IMR-90 (cell line): ENCODE results near the gene GAS7. TPM values are rescaled to one million over a fixed set of nuclear protein-coding genes. Genes with fewer than 3 reads are reported as not detected.

Experiments used
- ATAC-seq: fragments of 200-7000 bp; cut with Tn5 transposase; 2 replicates; pipeline ENCODE4 v1.9.1; 2020; ENCODE audit warnings: low read depth, mild to moderate bottlenecking, moderate library complexity
- BruUV-seq: library from RNA; stranded (reverse); fragments of 400-500 nt; replicated peaks from 2 replicates; lab custom pipeline; 2021; lab: Mats Ljungman, UMichigan
- CTCF ChIA-PET: fragments of 300-600 bp; formaldehyde crosslinking; extraction: SDS; loops from one replicate; lab custom pipeline; 2021; ENCODE audit warnings: antibody characterized with exemption; lab: Yijun Ruan, JAX
- POLR2A ChIA-PET: fragments of 300-600 bp; sonication (Branson Sonifier 250); formaldehyde crosslinking; loops from one replicate; lab custom pipeline; 2022; ENCODE audit warnings: antibody characterized with exemption; ENCODE audit not compliant: unreplicated experiment; lab: Charles Lee
- DNase-seq: peaks from one replicate; pipeline ENCODE4 v3.0.0; 2013
- H2AFZ ChIP-seq: replicated peaks from 2 replicates; pipeline ENCODE3; 2013; ENCODE audit warnings: low read length, mild to moderate bottlenecking; ENCODE audit not compliant: poor library complexity
- H2AK5ac ChIP-seq: 2 replicates; pipeline ENCODE4 v1.6.1; 2013; ENCODE audit warnings: low read depth, low read length, inconsistent platforms
- H2AK9ac ChIP-seq: replicated peaks from 2 replicates; pipeline ENCODE3; 2013; ENCODE audit warnings: mild to moderate bottlenecking, low read depth, low read length, moderate library complexity; ENCODE audit not compliant: poor library complexity
- H2BK120ac ChIP-seq: 2 replicates; pipeline ENCODE4 v1.6.1; 2013; ENCODE audit warnings: low read depth, low read length, inconsistent platforms
- H2BK15ac ChIP-seq: 3 replicates; pipeline ENCODE4 v1.6.1; 2013; ENCODE audit warnings: low read depth, low read length, inconsistent platforms
- H2BK20ac ChIP-seq: 2 replicates; pipeline ENCODE4 v1.6.1; 2013; ENCODE audit warnings: low read depth, mild to moderate bottlenecking, inconsistent platforms, low read length, moderate library complexity
- H2BK5ac ChIP-seq: 2 replicates; pipeline ENCODE4 v1.6.1; 2013; ENCODE audit warnings: mild to moderate bottlenecking, low read depth, low read length, inconsistent platforms; ENCODE audit not compliant: poor library complexity, severe bottlenecking
- H3K14ac ChIP-seq: replicated peaks from 2 replicates; pipeline ENCODE4 v1.6.1; 2013; ENCODE audit warnings: low read depth, low read length, inconsistent platforms
- H3K18ac ChIP-seq: 2 replicates; pipeline ENCODE4 v1.6.1; 2013; ENCODE audit warnings: low read depth, low read length, control low read depth
- H3K23ac ChIP-seq: 2 replicates; pipeline ENCODE4 v1.6.1; 2013; ENCODE audit warnings: low read depth, low read length, inconsistent platforms
- H3K27ac ChIP-seq: 2 replicates; pipeline ENCODE4 v1.5.1; 2013; ENCODE audit warnings: mild to moderate bottlenecking, control low read depth, low read length; ENCODE audit not compliant: insufficient read depth
- H3K27me3 ChIP-seq: 2 replicates; pipeline ENCODE4 v1.6.1; 2013; ENCODE audit warnings: low read length; ENCODE audit not compliant: control insufficient read depth, insufficient read depth
- H3K36me3 ChIP-seq: 2 replicates; pipeline ENCODE4 v1.6.1; 2013; ENCODE audit warnings: low read length, mixed read lengths; ENCODE audit not compliant: control insufficient read depth, insufficient read depth
- H3K4ac ChIP-seq: 2 replicates; pipeline ENCODE4 v1.6.1; 2013; ENCODE audit warnings: low read depth, low read length, inconsistent platforms
- H3K4me1 ChIP-seq: 2 replicates; pipeline ENCODE4 v1.6.1; 2013; ENCODE audit warnings: low read length, mixed read lengths; ENCODE audit not compliant: control insufficient read depth, insufficient read depth
- H3K4me2 ChIP-seq: 2 replicates; pipeline ENCODE4 v1.6.1; 2013; ENCODE audit warnings: low read depth, mild to moderate bottlenecking, control low read depth, low read length, moderate library complexity
- H3K4me3 ChIP-seq: 2 replicates; pipeline ENCODE4 v1.5.1; 2013; ENCODE audit warnings: low read depth, mild to moderate bottlenecking, control low read depth, low read length, moderate library complexity; ENCODE audit not compliant: insufficient read depth
- H3K56ac ChIP-seq: 2 replicates; pipeline ENCODE4 v1.6.1; 2013; ENCODE audit warnings: low read length, inconsistent platforms; ENCODE audit not compliant: insufficient read depth; ENCODE audit errors: extremely low read depth
- H3K79me1 ChIP-seq, 2 experiments: 2 replicates each; pipeline ENCODE4 v1.6.1; 2013; ENCODE audit warnings: low read length in 2 of 2, inconsistent platforms in 1 of 2, low read depth in 1 of 2
- H3K9ac ChIP-seq: 2 replicates; pipeline ENCODE4 v1.6.1; 2013; ENCODE audit warnings: low read depth, low read length, control low read depth
- H3K9me1 ChIP-seq: 2 replicates; pipeline ENCODE4 v1.6.1; 2013; ENCODE audit warnings: low read length, inconsistent platforms; ENCODE audit not compliant: insufficient read depth
- H3K9me3 ChIP-seq: 2 replicates; pipeline ENCODE4 v1.6.1; 2013; ENCODE audit warnings: low read length; ENCODE audit not compliant: control insufficient read depth, insufficient read depth
- H4K20me1 ChIP-seq: 2 replicates; pipeline ENCODE4 v1.6.1; 2013; ENCODE audit warnings: low read length, inconsistent platforms; ENCODE audit not compliant: insufficient read depth
- H4K5ac ChIP-seq: 2 replicates; pipeline ENCODE4 v1.6.1; 2013; ENCODE audit warnings: mild to moderate bottlenecking, low read depth, low read length, control low read depth
- H4K8ac ChIP-seq, 2 experiments: 2 replicates each; pipeline ENCODE4 v1.6.1; 2013; ENCODE audit warnings: low read depth in 2 of 2, low read length in 2 of 2, control low read depth in 1 of 2, inconsistent platforms in 1 of 2
- H4K91ac ChIP-seq: 2 replicates; pipeline ENCODE4 v1.6.1; 2013; ENCODE audit warnings: low read depth, low read length, inconsistent platforms; ENCODE audit not compliant: insufficient read depth
- BHLHE40 ChIP-seq: fragments of 150-350 bp; IDR thresholded peaks from 2 replicates; pipeline ENCODE4 v1.6.1; 2016; ENCODE audit warnings: mild to moderate bottlenecking, low read depth, low read length
- CEBPB ChIP-seq: IDR thresholded peaks from 2 replicates; pipeline ENCODE4 v1.6.1; 2012; ENCODE audit warnings: low read depth, low read length, improper control_type of control experiment
- CHD1 ChIP-seq: IDR thresholded peaks from 2 replicates; pipeline ENCODE4 v1.6.1; 2012; ENCODE audit warnings: low read depth, low read length, improper control_type of control experiment
- CTCF ChIP-seq: conservative IDR thresholded peaks from 2 replicates; pipeline ENCODE4 v1.5.1; 2012; ENCODE audit warnings: mild to moderate bottlenecking, low read depth, low read length, improper control_type of control experiment
- ELK1 ChIP-seq: fragments of 150-350 bp; IDR thresholded peaks from 2 replicates; pipeline ENCODE4 v1.6.1; 2016; ENCODE audit warnings: low read depth, mild to moderate bottlenecking, low read length, moderate library complexity, borderline replicate concordance
- FOS ChIP-seq: fragments of 150-350 bp; IDR thresholded peaks from 2 replicates; pipeline ENCODE4 v1.6.1; 2016; ENCODE audit warnings: low read depth, low read length
- MAFK ChIP-seq: IDR thresholded peaks from 2 replicates; pipeline ENCODE4 v1.6.1; 2012; ENCODE audit warnings: low read depth, low read length, improper control_type of control experiment
- MAZ ChIP-seq: IDR thresholded peaks from 2 replicates; pipeline ENCODE4 v1.6.1; 2012; ENCODE audit warnings: low read depth, mild to moderate bottlenecking, low read length, improper control_type of control experiment, moderate library complexity, borderline replicate concordance
- MXI1 ChIP-seq: IDR thresholded peaks from 2 replicates; pipeline ENCODE4 v1.6.1; 2012; ENCODE audit warnings: low read depth, mild to moderate bottlenecking, low read length, moderate library complexity, borderline replicate concordance
- NFE2L2 ChIP-seq: fragments of 150-350 bp; IDR thresholded peaks from 2 replicates; pipeline ENCODE4 v1.6.1; 2016; ENCODE audit warnings: low read depth, mild to moderate bottlenecking, low read length
- POLR2A ChIP-seq: IDR thresholded peaks from 2 replicates; pipeline ENCODE4 v1.6.1; 2012; ENCODE audit warnings: mild to moderate bottlenecking, low read depth, low read length
- RAD21 ChIP-seq: IDR thresholded peaks from 2 replicates; pipeline ENCODE4 v1.6.1; 2012; ENCODE audit warnings: low read length, improper control_type of control experiment
- RCOR1 ChIP-seq: IDR thresholded peaks from 2 replicates; pipeline ENCODE4 v1.6.1; 2012; ENCODE audit warnings: mild to moderate bottlenecking, low read length, improper control_type of control experiment; ENCODE audit not compliant: insufficient replicate concordance
- RFX5 ChIP-seq: IDR thresholded peaks from 2 replicates; pipeline ENCODE4 v1.8.0; 2012; ENCODE audit warnings: low read depth, mild to moderate bottlenecking, low read length, moderate library complexity
- SMC3 ChIP-seq: fragments of 150-350 bp; IDR thresholded peaks from 2 replicates; pipeline ENCODE4 v1.6.1; 2016; ENCODE audit warnings: low read depth, mild to moderate bottlenecking, antibody characterized with exemption, low read length, moderate library complexity
- USF2 ChIP-seq: fragments of 150-350 bp; IDR thresholded peaks from 2 replicates; pipeline ENCODE4 v1.6.1; 2017; ENCODE audit warnings: mild to moderate bottlenecking, antibody characterized with exemption, low read length, low read depth
- WGBS, 2 experiments: methylation state at CpG; one replicate each; pipeline versions ENCODE4 v1.1.5 to v1.1.7; 2013; ENCODE audit warnings: missing lambda C conversion rate in 2 of 2; ENCODE audit not compliant: insufficient read length in 1 of 2; ENCODE audit errors: extremely low coverage in 2 of 2; 5-methylcytosine and 5-hydroxymethylcytosine counted together
- dilution Hi-C: fragments of 300-500 bp; cut with HindIII; formaldehyde crosslinking; loops from one replicate; pipeline ENCODE4 v1.14.3; 2018; ENCODE audit warnings: low sequenced_read_pairs; ENCODE audit not compliant: unreplicated experiment
- in situ Hi-C: fragments of 300-500 bp; cut with MboI; formaldehyde crosslinking; loops from 3 replicates; pipeline ENCODE4 v1.14.3; 2019; ENCODE audit warnings: low sequenced_read_pairs, inconsistent platforms, mixed read lengths
- intact Hi-C: fragments of 100-400 bp; cut with micrococcal nuclease; formaldehyde crosslinking; loops from 2 replicates; pipeline ENCODE4 v1.10.0; 2022
- polyA plus RNA-seq, 3 experiments: library from polyadenylated mRNA; depleted of rRNA; stranded (reverse); fragments of >200 nt; gene quantifications; 2 replicates each; pipeline ENCODE4 v1.2.3, GENCODE V29; 2012; ENCODE audit warnings: low replicate concordance in 1 of 3
- total RNA-seq: library from RNA; depleted of rRNA; stranded (reverse); fragments of >200 nt; gene quantifications from 2 replicates; pipeline ENCODE4 v1.2.3, GENCODE V29; 2012

The GAS7 gene
- total and polyA plus RNA-seq, 2 of the 4 experiments (the other 2 are of a cell fraction) = 4.6 to 5.0 TPM

GRCh38 chr17:10187456-10187855 lies 10.9 kb downstream of the GAS7 start:
- no peak overlapping the region for H2BK5ac ChIP-seq
- H3K4me1 ChIP-seq = peaks cover 4% of the 10 kb centered on the region; the same call in 1 of the 2 replicates
- POLR2A ChIA-PET = no interaction called here
- no peak overlapping the region for H2AK5ac ChIP-seq
- no peak for DNase-seq
- H3K9me1 ChIP-seq = no peaks in the 10 kb centered on the region
- no peak overlapping the region for H3K9ac ChIP-seq
- H3K18ac ChIP-seq = no peak overlapping the region
- dilution Hi-C loops = no loop called here
- no peaks in the 10 kb centered on the region for H4K20me1 ChIP-seq
- H3K27me3 ChIP-seq = no peaks in the 10 kb centered on the region
- H3K4ac ChIP-seq = no peak overlapping the region
- CTCF ChIA-PET = interaction anchor here (0.6 kb wide), 1 partner anchor 26 kb away, joined by 3 read pairs; no protein-coding TSS in a partner anchor
- 80% methylated on average over 1 of the region's 5 CpGs; no CpG with 5 or more reads in 1 of the 2 experiments for WGBS, 2 experiments
- no peak overlapping the region for H3K4me2 ChIP-seq
- H3K14ac ChIP-seq = no peak overlapping the region
- H4K8ac ChIP-seq = no peak overlapping the region
- H2AK9ac ChIP-seq = no peak overlapping the region
- no peak overlapping the region for H2AFZ ChIP-seq
- peaks cover 0 to 6% of the 10 kb centered on the region in 2 experiments; a peak in 2 of 4 replicates for H3K79me1 ChIP-seq
- intact Hi-C loops = no loop called here
- H2BK20ac ChIP-seq = no peak overlapping the region
- TF ChIP-seq CHD1 (no peak), NFE2L2 (no peak), CEBPB (no peak), MAZ (no peak), FOS (no peak), BHLHE40 (no peak), MXI1 (no peak), CTCF (no peak), MAFK (no peak), ELK1 (no peak), RFX5 (no peak), RCOR1 (no peak), SMC3 (no peak), POLR2A (no peak), RAD21 (no peak), USF2 (no peak)
- H3K56ac ChIP-seq = no peak overlapping the region
- no peak overlapping the region for H3K23ac ChIP-seq
- H4K5ac ChIP-seq = no peak overlapping the region
- ATAC-seq = no peak
- H3K27ac ChIP-seq = no peak overlapping the region
- H3K4me3 ChIP-seq = no peak overlapping the region
- in situ Hi-C loops = no loop called here
- H3K36me3 ChIP-seq = no peaks in the 10 kb centered on the region
- H2BK120ac ChIP-seq = no peak overlapping the region
- BruUV-seq = no TSS peak
- no peaks in the 10 kb centered on the region for H3K9me3 ChIP-seq
- H2BK15ac ChIP-seq = no peak overlapping the region
- H4K91ac ChIP-seq = no peak overlapping the region
